Activated naive CD8-positive, alpha-beta T cell treated with anti-CD3 and anti-CD28 coated beads, Interleukin-2, amount 10 ng/mL, durations not matched to agents 7 days and 5 days (primary cell): ENCODE data around the gene COL20A1. TPM values are rescaled to one million over a fixed set of nuclear protein-coding genes. Genes with fewer than 3 reads are reported as not detected.
"Not testable (repeated sequence)": the region's sequence is repeated elsewhere in the genome, so short reads cannot be mapped to it uniquely, and the experiment has no call there.

Experiments used
- ATAC-seq: fragments of 150-1000 bp; cut with Tn5 transposase; one replicate; pipeline ENCODE4 v1.10.0; 2021; ENCODE audit warnings: low read depth, moderate library complexity
- POLR2A ChIA-PET: fragments of 350-600 bp; sonication (Branson Sonifier 250); formaldehyde crosslinking; loops from one replicate; lab custom pipeline; 2021; ENCODE audit warnings: antibody characterized with exemption; lab: Charles Lee
- DNase-seq: peaks from one replicate; pipeline ENCODE4 v3.0.0; 2021
- H3K27ac Mint-ChIP-seq: one replicate; pipeline ENCODE4 v1.8.0; 2022; ENCODE audit warnings: mild to moderate bottlenecking, mixed read lengths
- H3K27me3 Mint-ChIP-seq: one replicate; pipeline ENCODE4 v1.8.0; 2022; ENCODE audit warnings: mild to moderate bottlenecking, moderate library complexity, mixed read lengths
- H3K36me3 Mint-ChIP-seq: one replicate; pipeline ENCODE4 v1.8.0; 2021; ENCODE audit warnings: mild to moderate bottlenecking, mixed read lengths
- H3K4me1 Mint-ChIP-seq: one replicate; pipeline ENCODE4 v1.8.0; 2021; ENCODE audit warnings: mixed read lengths
- H3K4me3 Mint-ChIP-seq: one replicate; pipeline ENCODE4 v1.8.0; 2022; ENCODE audit warnings: mild to moderate bottlenecking, moderate library complexity, mixed read lengths
- H3K9me3 Mint-ChIP-seq: one replicate; pipeline ENCODE4 v1.8.0; 2021; ENCODE audit warnings: mixed read lengths
- total RNA-seq, 2 experiments: library from RNA; stranded (reverse); gene quantifications; one replicate each; pipeline ENCODE4 v1.2.3, GENCODE V29; 2021

Gene COL20A1
- total RNA-seq, 2 experiments from 2014 or later, result 0.26 TPM; not detected in 1

DNA sequence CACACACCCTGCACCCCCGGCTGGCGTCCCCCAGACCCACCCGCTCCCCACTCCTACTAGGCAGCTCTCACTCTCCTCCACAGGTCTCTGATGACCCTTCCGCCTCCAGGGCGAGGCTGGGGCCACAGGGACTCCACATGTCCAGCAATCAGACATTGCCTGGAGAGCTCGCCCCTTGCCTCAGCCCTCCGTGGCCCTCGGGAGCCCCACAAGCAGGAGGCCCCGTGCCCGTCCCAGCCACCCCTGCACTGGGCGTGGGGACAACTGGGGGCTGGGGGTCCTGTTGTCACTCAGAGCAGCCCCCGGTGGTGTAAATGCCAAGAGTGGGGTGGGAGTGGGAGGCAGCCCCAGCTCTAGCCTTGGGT is 1.5 kb downstream of the COL20A1 start:
- no peak overlapping the region for H3K4me3 Mint-ChIP-seq
- H3K27ac Mint-ChIP-seq, result no peak overlapping the region
- DNase-seq, result no peak
- POLR2A ChIA-PET, result interaction anchor here (1.5 kb wide), 1 partner anchor 22 kb away, joined by 3 read pairs; the partner anchor contains the start of gene ARFGAP1
- H3K36me3 Mint-ChIP-seq, result no peaks in the 10 kb centered on the region
- peaks cover 7% of the 10 kb centered on the region for H3K4me1 Mint-ChIP-seq
- peaks cover 11% of the 10 kb centered on the region for H3K27me3 Mint-ChIP-seq
- no peaks in the 10 kb centered on the region for H3K9me3 Mint-ChIP-seq
- no peak for ATAC-seq

- no peak for DNase-seq
- POLR2A ChIA-PET, result interaction anchor here (1.5 kb wide), 1 partner anchor 22 kb away, joined by 3 read pairs; the partner anchor contains the start of gene ARFGAP1
- H3K27ac Mint-ChIP-seq, result no peak overlapping the region
- H3K27me3 Mint-ChIP-seq, result peaks cover 11% of the 10 kb centered on the region
- ATAC-seq, result no peak
- no peaks in the 10 kb centered on the region for H3K9me3 Mint-ChIP-seq
- H3K4me3 Mint-ChIP-seq, result no peak overlapping the region
- H3K36me3 Mint-ChIP-seq, result no peaks in the 10 kb centered on the region
- H3K4me1 Mint-ChIP-seq, result peaks cover 7% of the 10 kb centered on the region
These were observed 2.0 kb downstream of the COL20A1 start for GRCh38 chr20:63295018-63295417.

GRCh38 chr20:63295422-63295821 is 2.4 kb downstream of the COL20A1 start:
- H3K4me1 Mint-ChIP-seq, result peaks cover 7% of the 10 kb centered on the region
- no peaks in the 10 kb centered on the region for H3K36me3 Mint-ChIP-seq
- H3K27me3 Mint-ChIP-seq, result peaks cover 11% of the 10 kb centered on the region
- no peak overlapping the region for H3K27ac Mint-ChIP-seq
- peak; percentile 40 for ATAC-seq
- no peaks in the 10 kb centered on the region for H3K9me3 Mint-ChIP-seq
- H3K4me3 Mint-ChIP-seq, result peak overlapping the region; percentile 15
- POLR2A ChIA-PET, result interaction anchor here (1.5 kb wide), 1 partner anchor 23 kb away, joined by 3 read pairs; the partner anchor contains the start of gene ARFGAP1
- no peak for DNase-seq

DNA sequence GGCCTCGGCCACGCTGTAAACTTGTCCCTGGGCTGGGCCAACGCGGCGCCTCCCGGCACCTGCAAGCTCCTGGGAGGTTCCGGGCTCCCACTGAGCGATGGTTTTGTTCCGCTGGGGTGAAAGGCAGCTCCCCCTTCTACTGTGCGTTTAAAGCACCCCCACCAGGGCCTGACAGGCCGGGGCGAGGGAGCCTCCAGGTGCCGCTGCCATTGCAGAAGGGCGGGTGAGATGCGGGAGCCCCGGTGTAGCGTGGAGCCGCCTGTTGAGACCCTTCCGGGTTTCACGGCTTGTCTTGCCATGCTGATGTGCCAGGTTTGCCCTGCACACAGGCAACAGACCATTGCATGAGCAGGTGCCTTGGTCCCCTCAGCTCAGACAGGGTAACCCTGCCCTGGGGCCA is 2.9 kb downstream of the COL20A1 start:
- H3K4me1 Mint-ChIP-seq, result peaks cover 7% of the 10 kb centered on the region
- H3K27ac Mint-ChIP-seq, result no peak overlapping the region
- H3K27me3 Mint-ChIP-seq, result peaks cover 11% of the 10 kb centered on the region
- H3K4me3 Mint-ChIP-seq, result no peak overlapping the region
- no peak for ATAC-seq
- no peak for DNase-seq
- POLR2A ChIA-PET, result interaction anchor here (1.5 kb wide), 1 partner anchor 23 kb away, joined by 3 read pairs; the partner anchor contains the start of gene ARFGAP1
- H3K9me3 Mint-ChIP-seq, result no peaks in the 10 kb centered on the region
- no peaks in the 10 kb centered on the region for H3K36me3 Mint-ChIP-seq

- H3K27ac Mint-ChIP-seq, result no peak overlapping the region
- ATAC-seq (no peak), DNase-seq (no peak)
- H3K36me3 Mint-ChIP-seq, result no peaks in the 10 kb centered on the region
- POLR2A ChIA-PET, result no interaction called here
- peaks cover 7% of the 10 kb centered on the region for H3K4me1 Mint-ChIP-seq
- H3K4me3 Mint-ChIP-seq, result no peak overlapping the region
- no peaks in the 10 kb centered on the region for H3K9me3 Mint-ChIP-seq
- H3K27me3 Mint-ChIP-seq, result peaks cover 11% of the 10 kb centered on the region
These were observed 3.7 kb downstream of the COL20A1 start for GRCh38 chr20:63296531-63297299.

GRCh38 chr20:63297371-63297781 is 4.4 kb downstream of the COL20A1 start:
- DNase-seq, result no peak
- Mint-ChIP-seq H3K4me1 (peaks cover 7% of the 10 kb centered on the region), H3K4me3 (no peak overlapping the region), H3K9me3 (no peaks in the 10 kb centered on the region), H3K27ac (no peak overlapping the region), H3K27me3 (peaks cover 11% of the 10 kb centered on the region), H3K36me3 (no peaks in the 10 kb centered on the region)
- ATAC-seq, result no peak
- POLR2A ChIA-PET, result no interaction called here

DNA sequence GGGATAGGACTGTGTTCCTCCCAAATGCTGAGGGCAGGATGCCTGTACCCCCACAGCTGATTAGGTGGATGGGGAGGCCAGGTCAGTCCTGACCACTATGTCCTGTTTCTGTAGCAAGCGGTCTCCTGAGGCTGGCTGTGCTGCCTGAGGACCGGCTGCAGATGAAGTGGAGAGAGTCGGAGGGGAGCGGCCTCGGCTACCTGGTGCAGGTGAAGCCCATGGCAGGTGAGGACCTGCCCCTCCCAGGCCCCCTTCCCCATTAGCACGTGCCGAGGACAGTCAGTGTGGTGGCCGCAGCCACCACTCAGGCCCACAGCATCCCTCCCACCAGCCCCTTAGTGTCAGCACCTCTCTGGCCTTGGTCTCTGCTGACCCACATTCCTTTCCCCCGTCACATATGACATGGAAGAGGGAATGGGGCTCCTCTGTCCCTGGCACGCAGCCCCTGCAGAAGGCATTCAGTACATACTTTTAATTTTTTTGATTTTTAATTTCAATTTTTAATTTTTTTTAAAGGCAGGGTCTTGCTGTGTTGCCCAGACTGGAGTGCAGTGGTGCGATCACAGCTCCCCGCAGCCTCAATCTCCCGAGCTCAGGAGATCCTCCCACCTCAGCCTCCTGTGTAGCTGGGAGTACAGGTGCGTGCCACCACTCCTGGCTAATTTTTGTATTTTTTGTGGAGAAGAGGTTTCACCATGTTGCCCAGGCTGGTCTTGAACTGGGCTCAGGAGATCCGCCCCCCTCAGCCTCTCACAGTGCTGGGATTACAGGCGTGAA is 5.0 kb downstream of the COL20A1 start:
- POLR2A ChIA-PET, result no interaction called here
- Mint-ChIP-seq H3K4me1 (peaks cover 7% of the 10 kb centered on the region), H3K36me3 (no peaks in the 10 kb centered on the region), H3K9me3 (no peaks in the 10 kb centered on the region), H3K27me3 (peaks cover 14% of the 10 kb centered on the region), H3K4me3 (no peak overlapping the region), H3K27ac (no peak overlapping the region)
- DNase-seq, result no peak
- ATAC-seq, result no peak

GRCh38 chr20:63298731-63299312 is 5.8 kb downstream of the COL20A1 start:
- no peaks in the 10 kb centered on the region for H3K9me3 Mint-ChIP-seq
- H3K4me3 Mint-ChIP-seq, result no peak overlapping the region
- H3K36me3 Mint-ChIP-seq, result no peaks in the 10 kb centered on the region
- DNase-seq (no peak), ATAC-seq (no peak)
- H3K27me3 Mint-ChIP-seq, result peaks cover 14% of the 10 kb centered on the region
- H3K27ac Mint-ChIP-seq, result no peak overlapping the region
- peaks cover 7% of the 10 kb centered on the region for H3K4me1 Mint-ChIP-seq
- POLR2A ChIA-PET, result no interaction called here

GRCh38 chr20:63301671-63302070 is 8.7 kb downstream of the COL20A1 start:
- no peaks in the 10 kb centered on the region for H3K4me1 Mint-ChIP-seq
- peaks cover 6% of the 10 kb centered on the region for H3K27me3 Mint-ChIP-seq
- no peak overlapping the region for H3K4me3 Mint-ChIP-seq
- H3K9me3 Mint-ChIP-seq, result no peaks in the 10 kb centered on the region
- no peaks in the 10 kb centered on the region for H3K36me3 Mint-ChIP-seq
- no peak for DNase-seq
- no peak for ATAC-seq
- POLR2A ChIA-PET, result no interaction called here
- H3K27ac Mint-ChIP-seq, result no peak overlapping the region

- POLR2A ChIA-PET, result no interaction called here
- Mint-ChIP-seq H3K36me3 (no peaks in the 10 kb centered on the region), H3K27ac (no peak overlapping the region), H3K4me3 (no peak overlapping the region), H3K4me1 (no peaks in the 10 kb centered on the region), H3K9me3 (no peaks in the 10 kb centered on the region), H3K27me3 (peaks cover 6% of the 10 kb centered on the region)
- ATAC-seq, result no peak
- DNase-seq, result no peak
These were observed 10.2 kb downstream of the COL20A1 start for GRCh38 chr20:63303095-63303666.

- POLR2A ChIA-PET, result no interaction called here
These were observed 12.4 kb downstream of the COL20A1 start for GRCh38 chr20:63305393-63305792.

GRCh38 chr20:63305933-63306672 is 13.1 kb downstream of the COL20A1 start:
- H3K4me1 Mint-ChIP-seq, H3K36me3 Mint-ChIP-seq, H3K27ac Mint-ChIP-seq, POLR2A ChIA-PET, ATAC-seq, H3K9me3 Mint-ChIP-seq, DNase-seq, H3K27me3 Mint-ChIP-seq, H3K4me3 Mint-ChIP-seq: not testable (repeated sequence)

More at GRCh38 chr20:63305393-63305792, 12.4 kb downstream of the COL20A1 start:
- ATAC-seq (no peak), DNase-seq (no peak)
- Mint-ChIP-seq H3K4me3 (no peak overlapping the region), H3K4me1 (no peaks in the 10 kb centered on the region), H3K36me3 (no peaks in the 10 kb centered on the region), H3K27ac (no peak overlapping the region), H3K9me3 (no peaks in the 10 kb centered on the region), H3K27me3 (peaks cover 3% of the 10 kb centered on the region)
